Adipocyte (in vitro differentiated cells): ENCODE data around the gene DYNLT1.
"Not testable (repeated sequence)": the region's sequence is repeated elsewhere in the genome, so short reads cannot be mapped to it uniquely, and the experiment has no call there.

ENCODE experiments used
- DNase-seq: peaks from one replicate; pipeline ENCODE4 v3.0.0-alpha.2; 2015; ENCODE audit warnings: low read depth
- H3K27me3 ChIP-seq: replicated peaks from 2 replicates; pipeline ENCODE4 v1.7.0; 2013; ENCODE audit warnings: mild to moderate bottlenecking, low read length, moderate library complexity; ENCODE audit not compliant: control insufficient read depth, insufficient read depth
- H3K36me3 ChIP-seq: 2 replicates; pipeline ENCODE4 v1.7.0; 2013; ENCODE audit warnings: low read length, mild to moderate bottlenecking, moderate library complexity; ENCODE audit not compliant: control insufficient read depth, insufficient read depth, severe bottlenecking
- H3K4me1 ChIP-seq: 2 replicates; pipeline ENCODE4 v1.7.0; 2013; ENCODE audit warnings: mild to moderate bottlenecking, low read length, moderate library complexity; ENCODE audit not compliant: control insufficient read depth, insufficient read depth
- H3K4me3 ChIP-seq: 2 replicates; pipeline ENCODE4 v1.7.0; 2013; ENCODE audit warnings: mild to moderate bottlenecking, low read length, moderate library complexity
- H3K9ac ChIP-seq: 2 replicates; pipeline ENCODE4 v1.7.0; 2013; ENCODE audit warnings: mild to moderate bottlenecking, low read length, moderate library complexity
- H3K9me3 ChIP-seq: 2 replicates; pipeline ENCODE4 v1.7.0; 2013; ENCODE audit warnings: mild to moderate bottlenecking, low read length, moderate library complexity; ENCODE audit not compliant: control insufficient read depth

The DYNLT1 gene

DNA sequence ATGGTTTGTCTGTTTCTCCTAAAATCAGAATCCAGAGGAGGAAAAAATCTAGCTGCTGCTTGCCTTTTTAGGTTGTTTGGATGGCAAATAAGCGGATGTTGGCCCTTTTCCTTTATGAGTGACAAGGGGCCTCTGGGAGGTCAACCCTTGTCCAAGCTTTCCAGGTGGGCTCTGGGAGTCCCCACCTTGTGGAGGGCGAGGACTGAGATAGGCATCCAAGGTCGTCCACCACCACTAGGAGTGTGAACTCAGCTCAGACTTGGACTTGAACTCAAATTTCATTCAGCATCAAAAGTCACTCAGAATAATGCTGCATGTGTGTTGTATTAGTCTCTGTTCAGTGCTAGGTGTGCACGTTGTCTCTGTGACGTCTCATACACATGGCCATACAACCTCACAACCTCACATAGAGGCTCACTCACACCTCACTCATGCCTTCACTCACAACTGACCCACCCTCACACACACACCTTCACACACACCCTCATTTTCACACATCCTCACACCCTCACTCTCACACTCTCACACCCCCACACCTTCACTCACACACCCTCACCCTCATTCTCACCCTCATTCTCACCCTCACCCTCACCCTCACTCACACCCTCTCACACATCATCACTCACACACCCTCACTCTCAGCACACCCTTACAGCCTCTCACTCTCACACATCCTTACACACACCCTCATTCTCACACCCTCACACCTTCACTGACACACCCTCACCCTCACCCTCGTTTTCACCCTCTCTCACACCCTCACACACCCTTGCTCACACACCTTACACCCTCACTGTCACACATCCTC, 18.0 kb downstream of the DYNLT1 start:
- H3K27me3 ChIP-seq = no peaks in the 10 kb centered on the region
- no peak overlapping the region for H3K9ac ChIP-seq
- peaks cover 14% of the 10 kb centered on the region for H3K4me1 ChIP-seq
- peaks cover 62% of the 10 kb centered on the region for H3K36me3 ChIP-seq
- H3K9me3 ChIP-seq = no peaks in the 10 kb centered on the region
- H3K4me3 ChIP-seq = no peak overlapping the region
- DNase-seq = no peak

DNA sequence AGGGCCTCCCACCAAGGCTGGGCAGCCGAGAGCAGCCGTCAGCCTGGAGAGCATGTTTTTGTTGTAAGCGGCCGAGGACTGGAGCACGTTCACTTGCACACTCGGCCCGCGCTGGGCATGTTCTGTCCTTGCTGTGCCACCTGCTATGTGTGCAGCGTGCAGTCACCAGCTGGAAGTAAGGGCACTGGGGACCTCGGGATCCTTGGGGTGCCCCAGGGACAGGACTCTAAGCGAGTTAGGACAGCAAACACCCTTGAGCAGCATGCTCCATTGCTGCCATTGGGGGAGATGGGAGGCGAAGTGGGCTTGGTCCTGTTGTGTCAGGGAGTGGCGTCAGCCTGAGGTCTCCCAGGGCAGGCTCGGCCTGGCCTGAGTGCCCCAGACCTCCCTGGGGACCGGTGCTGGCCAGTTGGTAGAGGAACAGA, 18.6 kb downstream of the DYNLT1 start:
- Histone ChIP-seq H3K27me3 (no peaks in the 10 kb centered on the region), H3K4me1 (peaks cover 7% of the 10 kb centered on the region), H3K4me3 (no peak overlapping the region), H3K9me3 (no peaks in the 10 kb centered on the region), H3K9ac (no peak overlapping the region), H3K36me3 (peaks cover 68% of the 10 kb centered on the region)
- no peak for DNase-seq

DNA sequence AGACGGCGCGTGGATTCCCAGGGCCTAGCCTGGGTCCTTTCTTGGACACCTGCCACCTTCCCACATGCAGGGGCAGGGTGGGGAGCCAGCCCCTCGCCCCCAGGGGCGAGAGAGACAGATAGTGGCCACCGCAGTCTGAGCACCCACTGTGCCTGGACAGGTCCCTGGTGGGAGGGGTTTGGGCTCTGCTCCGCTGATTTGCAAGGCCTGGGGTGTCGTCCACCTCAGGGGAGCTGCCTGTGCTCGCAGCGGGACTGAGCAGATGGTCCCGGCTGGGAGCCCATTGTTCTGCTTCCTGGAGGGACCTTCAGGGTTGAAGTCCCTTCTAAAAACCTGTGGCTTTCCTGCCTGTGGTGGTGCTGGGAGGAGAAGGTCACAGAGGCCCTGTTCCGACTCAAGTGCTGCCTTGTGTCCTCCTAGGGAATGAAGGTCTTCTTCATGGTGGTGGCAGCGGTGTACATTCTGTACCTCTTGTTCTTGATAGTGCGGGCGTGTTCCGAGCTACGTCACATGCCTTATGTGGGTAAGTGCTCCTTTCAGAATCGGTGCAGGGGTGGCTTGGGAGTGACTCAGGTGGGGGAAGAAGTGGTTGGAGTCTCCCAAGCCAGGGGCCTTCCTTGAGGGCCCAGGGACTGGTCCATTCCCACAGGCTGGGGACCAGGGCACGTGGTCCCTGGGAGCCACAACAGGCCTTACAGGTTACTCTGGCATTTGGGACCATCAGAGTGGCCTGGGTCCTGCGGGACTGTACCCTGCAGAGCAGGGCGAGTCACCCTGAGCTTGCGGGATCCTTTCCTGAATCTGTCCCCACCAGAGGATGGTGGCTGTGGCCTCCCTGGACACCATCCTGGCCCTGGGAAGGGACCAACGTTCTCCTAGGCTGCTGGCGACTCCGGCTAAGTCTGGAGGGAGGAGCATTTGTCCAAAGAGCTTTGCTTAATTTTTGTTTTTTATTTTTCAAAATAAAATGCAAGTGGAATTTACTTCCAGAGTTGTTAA, 19.6 kb downstream of the DYNLT1 start:
- Histone ChIP-seq H3K9ac (no peak overlapping the region), H3K9me3 (no peaks in the 10 kb centered on the region), H3K27me3 (no peaks in the 10 kb centered on the region), H3K4me1 (no peaks in the 10 kb centered on the region), H3K4me3 (no peak overlapping the region), H3K36me3 (peaks cover 76% of the 10 kb centered on the region)
- DNase-seq = no peak

DNA sequence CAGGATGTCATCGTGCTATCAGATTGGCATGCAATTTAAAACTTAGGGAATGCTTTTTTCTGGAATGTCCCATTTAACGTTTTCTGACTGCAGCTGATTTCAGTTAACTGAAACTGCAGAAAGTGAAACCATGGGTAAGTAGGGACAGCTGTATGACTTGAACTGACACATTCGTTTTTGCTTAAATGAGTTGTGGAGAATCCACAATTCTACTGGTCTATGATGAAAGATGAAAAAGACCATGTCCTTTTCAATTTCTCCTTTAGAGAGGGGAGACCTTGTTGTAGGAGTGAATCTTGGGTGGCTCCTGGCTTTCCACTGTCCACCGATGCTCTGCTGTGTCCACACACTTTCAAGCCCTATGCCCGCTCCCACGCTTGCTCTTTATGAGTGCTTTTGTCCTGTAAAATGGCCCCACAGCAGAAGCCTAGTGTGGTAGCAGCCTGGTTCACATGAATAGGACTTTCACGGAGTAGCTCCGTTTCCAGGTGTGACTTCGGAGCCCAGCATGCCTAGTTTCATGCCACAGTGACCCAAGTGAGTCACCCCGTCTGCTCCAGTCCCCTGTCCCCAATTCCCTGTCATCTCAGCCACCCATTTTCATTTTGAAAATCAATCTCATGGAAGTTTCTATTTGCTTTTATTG, 21.9 kb downstream of the DYNLT1 start:
- Histone ChIP-seq H3K27me3 (no peaks in the 10 kb centered on the region), H3K4me1 (no peaks in the 10 kb centered on the region), H3K36me3 (peaks cover 61% of the 10 kb centered on the region), H3K9me3 (no peaks in the 10 kb centered on the region), H3K9ac (no peak overlapping the region), H3K4me3 (no peak overlapping the region)
- DNase-seq = no peak

DNA sequence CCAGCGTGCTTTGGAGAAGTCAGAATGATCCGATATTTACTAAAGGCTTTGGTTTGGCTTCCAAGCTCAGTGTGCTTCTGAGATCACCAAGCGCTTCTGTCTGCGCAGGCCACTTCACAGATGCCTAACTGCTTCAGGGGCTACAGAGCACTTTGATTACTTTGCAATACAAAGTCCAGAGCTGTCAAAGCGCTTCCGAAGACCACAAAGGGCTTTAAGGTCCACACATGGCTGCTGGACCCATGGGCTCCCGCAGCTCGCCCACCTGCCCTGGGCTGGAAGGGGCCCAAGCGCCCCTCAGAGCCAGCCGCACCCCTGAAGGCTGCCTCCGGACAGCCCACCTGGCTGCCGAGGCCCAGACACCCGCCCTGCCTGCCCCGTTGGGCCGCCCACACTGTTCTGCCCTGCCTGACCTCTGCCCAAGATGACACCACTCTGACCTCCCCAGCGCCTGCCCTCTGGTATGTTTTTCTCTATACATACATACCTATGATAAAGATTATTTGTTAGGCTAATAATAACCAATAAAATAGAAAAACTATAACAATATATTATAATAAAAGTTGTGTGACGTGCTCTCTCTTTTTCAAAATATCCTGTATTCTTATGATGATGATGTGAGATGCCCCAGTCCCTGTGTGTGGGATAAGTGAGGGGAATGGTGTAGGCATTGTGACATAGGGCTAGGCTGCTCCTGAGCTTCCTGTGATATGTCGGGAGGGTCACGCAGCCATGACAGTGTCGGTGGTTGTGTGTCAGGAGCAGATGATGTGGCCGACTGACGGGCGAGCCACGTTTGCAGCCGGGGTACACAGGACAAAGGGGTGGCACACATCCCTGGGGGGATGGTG, 22.6 kb downstream of the DYNLT1 start:
- Histone ChIP-seq H3K4me3 (no peak overlapping the region), H3K36me3 (peaks cover 54% of the 10 kb centered on the region), H3K9ac (no peak overlapping the region), H3K9me3 (no peaks in the 10 kb centered on the region), H3K4me1 (no peaks in the 10 kb centered on the region), H3K27me3 (no peaks in the 10 kb centered on the region)
- DNase-seq = no peak

DNA sequence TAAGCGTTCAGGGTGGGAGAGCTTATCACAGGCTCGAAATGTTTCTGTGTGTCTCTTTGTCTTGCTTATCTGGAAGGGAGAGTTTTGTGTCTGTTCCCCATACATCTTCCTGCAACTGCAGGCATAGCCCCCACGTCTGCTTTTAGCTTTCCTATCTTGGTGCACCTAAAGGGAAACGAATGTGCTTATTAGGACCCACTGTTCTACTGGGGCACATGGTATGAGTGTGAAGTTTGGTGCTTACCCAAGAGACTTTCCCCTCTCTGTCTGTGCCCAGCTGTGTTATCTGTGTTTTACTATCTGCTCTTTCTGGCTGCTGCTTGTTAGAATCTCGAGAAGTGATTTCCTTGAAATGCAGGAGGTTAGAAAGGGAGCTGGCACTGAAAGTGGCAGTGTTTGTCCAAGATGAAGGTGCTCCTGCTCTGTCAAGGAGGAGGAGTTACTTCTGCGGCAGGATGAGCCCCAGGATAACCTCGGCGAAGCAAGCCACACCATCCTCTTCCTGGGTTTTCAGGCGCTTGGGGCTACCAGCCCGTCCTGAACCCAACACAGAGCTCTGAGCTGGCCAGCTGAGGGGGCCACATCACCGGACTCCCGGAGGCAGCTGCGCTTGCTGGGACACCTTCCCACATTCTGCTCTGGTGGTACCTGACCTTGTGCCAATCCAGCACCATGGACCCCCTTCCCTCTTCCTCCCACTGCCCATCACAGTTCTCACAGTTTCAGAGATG, 23.4 kb downstream of the DYNLT1 start:
- Histone ChIP-seq H3K9me3 (no peaks in the 10 kb centered on the region), H3K9ac (no peak overlapping the region), H3K36me3 (peaks cover 46% of the 10 kb centered on the region), H3K4me1 (no peaks in the 10 kb centered on the region), H3K27me3 (no peaks in the 10 kb centered on the region), H3K4me3 (no peak overlapping the region)
- no peak for DNase-seq

DNA sequence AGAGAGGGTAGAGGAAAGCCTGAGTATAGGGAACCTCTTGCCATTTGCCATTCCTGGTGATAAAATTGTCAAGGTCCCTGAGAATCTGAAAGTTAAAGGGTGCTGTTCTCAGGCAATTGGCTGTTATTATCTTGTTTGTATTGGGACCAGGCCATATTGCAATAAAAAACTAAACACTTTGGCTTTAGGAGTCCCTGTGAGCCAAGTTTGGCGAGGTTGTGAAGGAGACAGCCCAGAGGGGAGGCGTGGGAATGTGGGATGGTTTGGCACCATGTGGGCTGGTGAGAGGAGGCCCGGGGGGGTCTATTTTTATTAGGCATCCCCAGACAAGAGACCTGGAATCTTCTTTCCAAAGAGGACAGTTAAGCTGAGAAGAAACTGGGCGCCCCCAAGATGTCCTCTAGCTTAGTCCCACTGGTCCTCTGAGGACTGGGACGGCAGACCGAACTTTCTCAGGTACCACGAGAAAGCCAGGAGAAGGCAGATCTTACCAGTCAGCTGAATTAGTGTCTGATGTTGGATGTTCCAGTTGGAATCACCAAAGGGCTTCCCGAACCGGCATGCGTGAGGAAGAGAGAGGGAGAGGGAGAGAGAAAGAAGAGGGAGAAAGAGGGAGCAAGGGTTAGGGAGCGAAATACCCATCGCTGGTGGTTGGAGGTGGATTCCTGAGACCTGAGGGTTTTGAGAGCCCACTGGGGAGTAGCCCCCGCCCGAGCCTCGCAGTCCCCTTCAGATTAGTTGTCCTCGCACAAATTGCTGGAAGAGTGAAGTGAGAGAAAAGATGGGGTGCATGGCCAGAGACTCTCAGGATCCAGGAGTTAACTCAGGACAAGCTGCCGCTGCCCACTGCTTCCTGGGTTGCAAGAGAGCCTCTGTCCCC, 24.4 kb downstream of the DYNLT1 start:
- Histone ChIP-seq H3K4me1 (no peaks in the 10 kb centered on the region), H3K36me3 (peaks cover 38% of the 10 kb centered on the region), H3K4me3 (no peak overlapping the region), H3K27me3 (no peaks in the 10 kb centered on the region), H3K9ac (no peak overlapping the region), H3K9me3 (no peaks in the 10 kb centered on the region)
- no peak for DNase-seq

DNA sequence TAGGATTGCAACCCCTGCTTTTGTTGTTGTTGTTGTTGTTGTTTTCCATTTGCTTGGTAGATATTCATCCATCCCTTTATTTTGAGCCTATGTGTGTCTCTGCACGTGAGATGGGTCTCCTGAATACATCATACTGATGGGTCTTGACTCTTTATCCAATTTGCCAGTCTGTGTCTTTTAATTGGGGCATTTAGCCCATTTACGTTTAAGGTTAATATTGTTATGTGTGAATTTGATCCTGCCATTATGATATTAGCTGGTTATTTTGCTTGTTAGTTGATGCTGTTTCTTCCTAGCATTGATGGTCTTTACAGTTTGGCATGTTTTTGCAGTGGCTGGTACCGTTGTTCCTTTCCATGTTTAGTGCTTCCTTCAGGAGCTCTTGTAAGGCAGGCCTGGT, 26.3 kb downstream of the DYNLT1 start:
- H3K9ac ChIP-seq, DNase-seq, H3K9me3 ChIP-seq, H3K27me3 ChIP-seq, H3K4me1 ChIP-seq, H3K4me3 ChIP-seq: not testable (repeated sequence)
- H3K36me3 ChIP-seq = peaks cover 46% of the 10 kb centered on the region

DNA sequence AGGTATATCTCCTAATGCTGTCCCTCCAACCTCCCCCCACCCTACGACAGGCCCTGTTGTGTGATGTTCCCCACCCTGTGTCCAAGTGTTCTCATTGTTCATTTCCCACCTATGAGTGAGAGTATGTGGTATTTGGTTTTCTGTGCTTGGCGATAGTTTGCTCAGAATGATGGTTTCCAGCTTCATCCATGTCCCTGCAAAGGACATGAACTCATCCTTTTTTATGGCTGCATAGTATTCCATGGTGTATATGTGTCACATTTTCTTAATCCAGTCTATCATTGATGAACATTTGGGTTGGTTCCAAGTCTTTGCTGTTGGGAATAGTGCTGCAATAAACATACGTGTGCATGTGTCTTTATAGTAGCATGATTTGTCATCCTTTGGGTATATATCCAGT, 29.9 kb downstream of the DYNLT1 start:
- not testable (repeated sequence) for H3K9ac ChIP-seq, DNase-seq, H3K27me3 ChIP-seq, H3K4me1 ChIP-seq, H3K9me3 ChIP-seq, H3K4me3 ChIP-seq
- peaks cover 49% of the 10 kb centered on the region for H3K36me3 ChIP-seq
